Natural killer cell (primary cell): ENCODE measurements around the gene ALK. TPM values are rescaled to one million over a fixed set of nuclear protein-coding genes. Genes with fewer than 3 reads are reported as not detected.

Experiments
- ATAC-seq, 3 donors: fragments of 150-1000 bp in 2 of 3; fragments of 200-7000 bp in 1 of 3; cut with Tn5 transposase; 1 replicate in 1 of 3; 2 replicates in 2 of 3; pipeline ENCODE4 v1.10.0; 2021; ENCODE audit warnings: mild to moderate bottlenecking in 2 of 3, moderate library complexity in 2 of 3
- DNase-seq, 2 donors: peaks; one replicate each; pipeline versions ENCODE4 v3.0.0 to v3.0.0-alpha.2; 2013 to 2021; ENCODE audit warnings: mixed read lengths in 1 of 2
- H3K27ac ChIP-seq: one replicate; pipeline ENCODE4 v1.5.1; 2013; ENCODE audit warnings: mild to moderate bottlenecking, low read length
- H3K27me3 ChIP-seq: one replicate; pipeline ENCODE4 v1.6.1; 2013; ENCODE audit warnings: low read length; ENCODE audit not compliant: control insufficient read depth, insufficient read depth
- H3K36me3 ChIP-seq: one replicate; pipeline ENCODE4 v1.6.1; 2013; ENCODE audit warnings: low read length; ENCODE audit not compliant: control insufficient read depth, insufficient read depth
- H3K4me1 ChIP-seq: one replicate; pipeline ENCODE4 v1.6.1; 2013; ENCODE audit warnings: low read length; ENCODE audit not compliant: control insufficient read depth, insufficient read depth
- H3K4me3 ChIP-seq: one replicate; pipeline ENCODE4 v1.5.1; 2013; ENCODE audit warnings: low read length
- H3K9me3 ChIP-seq: one replicate; pipeline ENCODE4 v1.6.1; 2013; ENCODE audit warnings: low read length; ENCODE audit not compliant: control insufficient read depth, insufficient read depth
- H3K27ac Mint-ChIP-seq, 2 donors: one replicate each; pipeline ENCODE4 v1.8.0; 2022; ENCODE audit warnings: mild to moderate bottlenecking in 2 of 2, mixed read lengths in 2 of 2, moderate library complexity in 1 of 2
- H3K27me3 Mint-ChIP-seq, 2 donors: one replicate each; pipeline ENCODE4 v1.8.0; 2022; ENCODE audit warnings: low read depth in 2 of 2, mixed read lengths in 2 of 2
- H3K36me3 Mint-ChIP-seq: one replicate; pipeline ENCODE4 v1.8.0; 2022; ENCODE audit warnings: mixed read lengths
- H3K4me1 Mint-ChIP-seq, 2 donors: one replicate each; pipeline ENCODE4 v1.8.0; 2022; ENCODE audit warnings: mixed read lengths in 2 of 2
- H3K4me3 Mint-ChIP-seq: one replicate; pipeline ENCODE4 v1.8.0; 2022; ENCODE audit warnings: mild to moderate bottlenecking, moderate library complexity, mixed read lengths
- H3K9me3 Mint-ChIP-seq, 2 donors: one replicate each; pipeline ENCODE4 v1.8.0; 2022; ENCODE audit warnings: mixed read lengths in 2 of 2
- WGBS: methylation state at CpG from one replicate; pipeline ENCODE4 v1.1.7; 2013; ENCODE audit warnings: missing lambda C conversion rate; ENCODE audit not compliant: insufficient coverage; 5-methylcytosine and 5-hydroxymethylcytosine counted together
- intact Hi-C: fragments of 100-400 bp; cut with micrococcal nuclease; formaldehyde crosslinking; loops from one replicate; pipeline ENCODE4 v1.14.2; 2022
- total RNA-seq, 4 donors: library from RNA; stranded (reverse); fragments of 120-200 nt in 1 of 4; gene quantifications; one replicate each; pipeline versions ENCODE4 v1.2.3 to v1.2.4, GENCODE V29; 2013 to 2022
- TF ChIP-seq, protein P1 (sequence below): fragments of 200-600 bp; IDR thresholded peaks from one replicate; pipeline ENCODE4 v1.8.0; 2022; ENCODE audit warnings: antibody characterized with exemption

The ALK gene
- total RNA-seq, 3 donors from 2014 or later (not counting 1 experiment from before 2014, with no cell fraction given), result not detected

DNA sequence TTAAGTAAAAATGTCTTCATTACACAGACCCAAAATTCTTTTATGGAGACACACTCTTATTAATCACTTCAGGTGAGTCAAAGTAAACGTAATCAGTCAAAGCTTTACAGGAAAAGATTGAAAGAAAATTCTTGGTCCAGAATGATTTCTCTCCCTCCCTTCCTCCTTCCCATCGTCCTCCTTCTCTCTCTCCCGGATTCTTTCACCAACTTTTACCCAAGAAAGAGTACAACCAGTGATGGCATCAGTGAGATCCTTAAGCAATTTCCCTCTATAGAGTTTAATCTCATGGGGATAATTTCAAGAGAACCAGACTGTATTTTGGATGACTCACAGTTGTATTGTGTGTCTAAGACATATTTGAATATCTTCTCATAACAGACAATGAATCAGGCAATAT lies 258.1 kb downstream of the ALK start:
- ATAC-seq (no peak), DNase-seq (no peak)
- 73% methylated on average over 3 of the region's 3 CpGs for WGBS
- Histone ChIP-seq H3K27me3 (no peaks in the 10 kb centered on the region), H3K27ac (no peak overlapping the region), H3K4me3 (no peak overlapping the region), H3K36me3 (no peaks in the 10 kb centered on the region), H3K9me3 (no peaks in the 10 kb centered on the region), H3K4me1 (no peaks in the 10 kb centered on the region)
- Mint-ChIP-seq H3K27ac (no peak overlapping the region), H3K4me3 (no peak overlapping the region), H3K27me3 (peaks cover 15 to 35% of the 10 kb centered on the region in 2 donors), H3K9me3 (peaks cover 0 to 2% of the 10 kb centered on the region in 2 donors), H3K36me3 (peaks cover 5% of the 10 kb centered on the region), H3K4me1 (no peaks in the 10 kb centered on the region)
- intact Hi-C loops, result no loop called here
- TF ChIP-seq, protein P1, sequence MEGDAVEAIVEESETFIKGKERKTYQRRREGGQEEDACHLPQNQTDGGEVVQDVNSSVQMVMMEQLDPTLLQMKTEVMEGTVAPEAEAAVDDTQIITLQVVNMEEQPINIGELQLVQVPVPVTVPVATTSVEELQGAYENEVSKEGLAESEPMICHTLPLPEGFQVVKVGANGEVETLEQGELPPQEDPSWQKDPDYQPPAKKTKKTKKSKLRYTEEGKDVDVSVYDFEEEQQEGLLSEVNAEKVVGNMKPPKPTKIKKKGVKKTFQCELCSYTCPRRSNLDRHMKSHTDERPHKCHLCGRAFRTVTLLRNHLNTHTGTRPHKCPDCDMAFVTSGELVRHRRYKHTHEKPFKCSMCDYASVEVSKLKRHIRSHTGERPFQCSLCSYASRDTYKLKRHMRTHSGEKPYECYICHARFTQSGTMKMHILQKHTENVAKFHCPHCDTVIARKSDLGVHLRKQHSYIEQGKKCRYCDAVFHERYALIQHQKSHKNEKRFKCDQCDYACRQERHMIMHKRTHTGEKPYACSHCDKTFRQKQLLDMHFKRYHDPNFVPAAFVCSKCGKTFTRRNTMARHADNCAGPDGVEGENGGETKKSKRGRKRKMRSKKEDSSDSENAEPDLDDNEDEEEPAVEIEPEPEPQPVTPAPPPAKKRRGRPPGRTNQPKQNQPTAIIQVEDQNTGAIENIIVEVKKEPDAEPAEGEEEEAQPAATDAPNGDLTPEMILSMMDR, result no peak

DNA sequence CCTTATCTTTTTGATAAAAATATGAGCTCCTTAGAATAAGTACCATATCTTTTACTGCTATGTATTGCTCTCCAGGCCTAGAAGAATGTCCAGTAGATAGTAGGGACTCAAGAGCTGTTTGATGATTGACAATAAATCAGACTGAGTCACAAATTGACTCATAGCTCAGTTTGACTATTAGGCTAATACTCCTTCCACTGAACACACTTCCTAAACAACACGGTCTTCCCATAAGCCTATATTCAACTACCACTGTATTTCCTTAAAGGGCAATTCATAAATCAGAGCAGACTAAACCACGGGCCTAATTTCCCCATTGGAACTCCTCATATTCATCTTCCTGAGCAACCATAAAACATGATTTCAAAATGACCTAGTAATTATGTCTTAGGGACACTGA lies 258.5 kb downstream of the ALK start:
- 72% methylated on average over 2 of the region's 2 CpGs for whole genome bisulfite sequencing
- Histone ChIP-seq H3K27ac (no peak overlapping the region), H3K27me3 (no peaks in the 10 kb centered on the region), H3K36me3 (no peaks in the 10 kb centered on the region), H3K9me3 (no peaks in the 10 kb centered on the region), H3K4me1 (no peaks in the 10 kb centered on the region), H3K4me3 (no peak overlapping the region)
- peaks cover 15 to 35% of the 10 kb centered on the region in 2 donors for H3K27me3 Mint-ChIP-seq
- TF ChIP-seq, protein P1, result no peak
- peaks cover under 1% of the 10 kb centered on the region for H3K36me3 Mint-ChIP-seq
- no peaks in the 10 kb centered on the region for H3K4me1 Mint-ChIP-seq
- no peak overlapping the region for H3K4me3 Mint-ChIP-seq
- H3K27ac Mint-ChIP-seq, result no peak overlapping the region
- peaks cover 0 to 2% of the 10 kb centered on the region in 2 donors for H3K9me3 Mint-ChIP-seq
- ATAC-seq (no peak), DNase-seq (no peak)
- intact Hi-C loops, result no loop called here

GRCh38 chr2:29660201-29660600 lies 261.2 kb downstream of the ALK start:
- Mint-ChIP-seq H3K27me3 (peaks cover 9 to 36% of the 10 kb centered on the region in 2 donors), H3K27ac (no peak overlapping the region), H3K9me3 (peaks cover 0 to 2% of the 10 kb centered on the region in 2 donors), H3K36me3 (no peaks in the 10 kb centered on the region), H3K4me3 (no peak overlapping the region), H3K4me1 (no peaks in the 10 kb centered on the region)
- Histone ChIP-seq H3K27ac (no peak overlapping the region), H3K9me3 (no peaks in the 10 kb centered on the region), H3K4me3 (no peak overlapping the region), H3K36me3 (no peaks in the 10 kb centered on the region), H3K27me3 (no peaks in the 10 kb centered on the region), H3K4me1 (no peaks in the 10 kb centered on the region)
- WGBS, result 83% methylated on average over 2 of the region's 2 CpGs
- intact Hi-C loops, result no loop called here
- TF ChIP-seq, protein P1, result no peak
- no peak for DNase-seq
- no peak for ATAC-seq

DNA sequence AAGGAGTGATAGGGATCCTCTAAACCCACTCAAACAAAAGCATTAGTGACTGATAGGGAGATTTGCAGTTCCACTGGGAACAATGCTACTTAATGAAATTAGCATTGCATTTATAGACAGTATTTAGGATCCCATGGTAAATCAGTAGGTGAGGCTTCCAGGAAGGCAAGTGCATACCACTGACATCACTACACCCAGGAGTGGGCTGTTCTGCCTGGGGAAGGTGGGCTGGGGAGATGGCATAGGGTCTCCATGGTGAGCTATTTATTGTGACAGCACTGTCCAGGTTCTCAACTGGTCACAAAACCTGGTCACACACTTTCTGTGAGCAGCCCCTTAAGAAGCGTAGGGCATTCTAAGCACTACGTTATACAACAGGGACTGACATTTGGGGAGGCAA lies 262.2 kb downstream of the ALK start:
- H3K27ac ChIP-seq, result no peak overlapping the region
- intact Hi-C loops, result no loop called here

More for the DNA sequence above, 262.2 kb downstream of the ALK start:
- TF ChIP-seq, protein P1, result no peak
- WGBS, result 90% methylated on average over 2 of the region's 2 CpGs
- H3K9me3 Mint-ChIP-seq, result no peaks in the 10 kb centered on the region
- H3K27me3 ChIP-seq, result no peaks in the 10 kb centered on the region
- no peaks in the 10 kb centered on the region for H3K9me3 ChIP-seq
- no peak overlapping the region for H3K27ac Mint-ChIP-seq
- H3K4me3 ChIP-seq, result no peak overlapping the region
- H3K27me3 Mint-ChIP-seq, result peaks cover 11 to 42% of the 10 kb centered on the region in 2 donors
- H3K4me1 Mint-ChIP-seq, result no peaks in the 10 kb centered on the region
- ATAC-seq (no peak), DNase-seq (no peak)
- H3K36me3 ChIP-seq, result no peaks in the 10 kb centered on the region
- H3K36me3 Mint-ChIP-seq, result no peaks in the 10 kb centered on the region
- H3K4me1 ChIP-seq, result no peaks in the 10 kb centered on the region
- no peak overlapping the region for H3K4me3 Mint-ChIP-seq
